GOT3 (cell line): ENCODE data around the gene VWA2.

Experiments
- DNase-seq: peaks from one replicate; lab custom pipeline; 2025; ENCODE audit warnings: mixed read lengths; lab: John Stamatoyannopoulos, UW

VWA2 gene

GRCh38 chr10:114239117-114239993 lies at the start of gene VWA2:
TSS of gene VWA2 (plus strand) at chr10:114239254. CDS start at chr10:114248714, 9,460 bp downstream.
- DNase-seq: no peak

- no peak for DNase-seq
These were observed 49.4 kb upstream of the VWA2 start for GRCh38 chr10:114189700-114190099.

GRCh38 chr10:114195079-114195478 lies 44.0 kb upstream of the VWA2 start:
- DNase-seq: no peak

- no peak for DNase-seq
These were observed 39.8 kb upstream of the VWA2 start for GRCh38 chr10:114199239-114199638.

- DNase-seq: no peak
These were observed 36.2 kb upstream of the VWA2 start for GRCh38 chr10:114202812-114203211.

- DNase-seq: no peak
These were observed 32.2 kb upstream of the VWA2 start for GRCh38 chr10:114206902-114207301.

- DNase-seq: no peak
These were observed 31.7 kb upstream of the VWA2 start for GRCh38 chr10:114207349-114207748.

GRCh38 chr10:114208351-114208750 lies 30.7 kb upstream of the VWA2 start:
- no peak for DNase-seq

GRCh38 chr10:114212153-114212552 lies 26.9 kb upstream of the VWA2 start:
- no peak for DNase-seq

GRCh38 chr10:114215033-114215432 lies 24.0 kb upstream of the VWA2 start:
- DNase-seq: no peak

- DNase-seq: no peak
These were observed 18.8 kb upstream of the VWA2 start for GRCh38 chr10:114220281-114220680.

GRCh38 chr10:114221235-114221634 lies 17.8 kb upstream of the VWA2 start:
- DNase-seq: no peak

GRCh38 chr10:114223066-114223465 lies 16.0 kb upstream of the VWA2 start:
- no peak for DNase-seq

GRCh38 chr10:114228156-114228555 lies 10.9 kb upstream of the VWA2 start:
- no peak for DNase-seq

GRCh38 chr10:114232561-114233176 lies 6.4 kb upstream of the VWA2 start:
- no peak for DNase-seq

GRCh38 chr10:114233482-114233881 lies 5.6 kb upstream of the VWA2 start:
- DNase-seq: no peak

GRCh38 chr10:114234132-114234531 lies 4.9 kb upstream of the VWA2 start:
- no peak for DNase-seq

- DNase-seq: no peak
These were observed 916 bp downstream of the VWA2 start for GRCh38 chr10:114239994-114240345.

GRCh38 chr10:114242235-114242634 lies 3.2 kb downstream of the VWA2 start:
- DNase-seq: no peak

GRCh38 chr10:114243661-114244060 lies 4.6 kb downstream of the VWA2 start:
- DNase-seq: no peak

GRCh38 chr10:114244126-114244525 lies 5.1 kb downstream of the VWA2 start:
- no peak for DNase-seq

- no peak for DNase-seq
These were observed 6.2 kb downstream of the VWA2 start for GRCh38 chr10:114245121-114245791.
